Panc1 (cell line): ENCODE data around the gene NUAK2. TPM values are rescaled to one million over a fixed set of nuclear protein-coding genes. Genes with fewer than 3 reads are reported as not detected.

ENCODE experiments used
- ATAC-seq: fragments of 200-7000 bp; cut with Tn5 transposase; 2 replicates; pipeline ENCODE4 v1.9.1; 2020; ENCODE audit warnings: mild to moderate bottlenecking, moderate library complexity
- BruUV-seq: library from RNA; stranded (reverse); fragments of 400-500 nt; replicated peaks from 2 replicates; lab custom pipeline; 2021; lab: Mats Ljungman, UMichigan
- CTCF ChIA-PET: fragments of 300-600 bp; sonication (Branson Sonifier 250); formaldehyde crosslinking; loops from one replicate; lab custom pipeline; 2022; ENCODE audit warnings: antibody characterized with exemption; lab: Charles Lee
- POLR2A ChIA-PET: fragments of 300-600 bp; sonication (Branson Sonifier 250); formaldehyde crosslinking; loops from one replicate; lab custom pipeline; 2022; ENCODE audit warnings: antibody characterized with exemption; lab: Charles Lee
- DNase-seq: peaks from one replicate; pipeline ENCODE4 v3.0.0-alpha.2; 2010; ENCODE audit warnings: low read depth, low spot score
- H3K27ac ChIP-seq: 2 replicates; pipeline ENCODE4 v1.5.1; 2011; ENCODE audit warnings: mild to moderate bottlenecking, low read length, inconsistent platforms
- H3K27me3 ChIP-seq: fragments of 200-500 bp; sonication (Bioruptor generic); 2 replicates; pipeline ENCODE4 v1.6.0; 2014; ENCODE audit warnings: low read length, inconsistent platforms; ENCODE audit not compliant: control insufficient read depth, insufficient read depth
- H3K36me3 ChIP-seq: fragments of 200-500 bp; sonication (Bioruptor generic); 2 replicates; pipeline ENCODE4 v1.5.1; 2014; ENCODE audit warnings: inconsistent platforms, mild to moderate bottlenecking, low read length, moderate library complexity; ENCODE audit not compliant: control insufficient read depth, insufficient read depth
- H3K4me1 ChIP-seq: 2 replicates; pipeline ENCODE4 v1.5.1; 2011; ENCODE audit warnings: inconsistent platforms, mild to moderate bottlenecking, low read length, moderate library complexity; ENCODE audit not compliant: control insufficient read depth, insufficient read depth
- H3K4me3 ChIP-seq, 2 experiments: 2 replicates each; pipeline ENCODE4 v1.5.1; 2011 to 2012; ENCODE audit warnings: low read depth in 2 of 2, low read length in 2 of 2, mild to moderate bottlenecking in 2 of 2, inconsistent platforms in 1 of 2, moderate library complexity in 1 of 2
- H3K9me3 ChIP-seq: fragments of 200-500 bp; sonication (Bioruptor generic); 2 replicates; pipeline ENCODE4 v1.5.1; 2014; ENCODE audit warnings: low read depth, mild to moderate bottlenecking, inconsistent platforms, low read length, moderate library complexity; ENCODE audit not compliant: control insufficient read depth, insufficient read depth
- POLR2AphosphoS5 ChIP-seq: IDR thresholded peaks from 2 replicates; pipeline ENCODE4 v1.6.1; 2012; ENCODE audit warnings: mild to moderate bottlenecking, low read depth, low read length, moderate library complexity
- SIN3A ChIP-seq: IDR thresholded peaks from 2 replicates; pipeline ENCODE4 v1.6.1; 2012; ENCODE audit warnings: low read depth, mild to moderate bottlenecking, low read length, moderate library complexity, borderline replicate concordance; ENCODE audit not compliant: insufficient read depth
- TCF7L2 ChIP-seq: IDR thresholded peaks from 2 replicates; pipeline ENCODE4 v1.6.1; 2011; ENCODE audit warnings: mild to moderate bottlenecking, low read depth, low read length, inconsistent platforms
- in situ Hi-C: cut with HindIII; loops from 2 replicates; pipeline ENCODE4 v1.10.0; 2016; ENCODE audit warnings: low sequenced_read_pairs, low pct_unique_long_range_greater_than_20kb
- intact Hi-C: fragments of 100-400 bp; cut with micrococcal nuclease; formaldehyde crosslinking; loops from one replicate; pipeline ENCODE4 v1.10.0; 2022; ENCODE audit not compliant: unreplicated experiment
- total RNA-seq: library from RNA; stranded (reverse); gene quantifications from one replicate; pipeline ENCODE4 v1.2.1, GENCODE V29; 2021; ENCODE audit not compliant: unreplicated experiment
- TF ChIP-seq, protein P1 (sequence below): fragments of 450-650 bp; IDR thresholded peaks from 2 replicates; pipeline ENCODE4 v1.5.1; 2017; ENCODE audit warnings: mild to moderate bottlenecking
- TF ChIP-seq, protein P2 (sequence below), 2 experiments: IDR thresholded peaks; 2 replicates each; pipeline ENCODE4 v1.6.1; 2011 to 2012; ENCODE audit warnings: low read depth in 2 of 2, control low read depth in 1 of 2, low read length in 1 of 2, mild to moderate bottlenecking in 1 of 2, moderate library complexity in 1 of 2; ENCODE audit not compliant: insufficient read depth in 1 of 2

Gene NUAK2
- total RNA-seq, 1 experiment from 2014 or later = 17.4 TPM

GRCh38 chr1:205269711-205270110 lies 51.8 kb downstream of the NUAK2 start:
- POLR2A ChIA-PET = no interaction called here
- no peaks in the 10 kb centered on the region for H3K27me3 ChIP-seq
- no peak overlapping the region for H3K27ac ChIP-seq
- CTCF ChIA-PET = interaction anchor here (0.6 to 5.7 kb wide), 3 partner anchors 51 to 65 kb away, joined by 5 to 149 read pairs (median 7); no protein-coding TSS in a partner anchor
- in situ Hi-C loops (no loop called here), intact Hi-C loops (no loop called here)
- ATAC-seq = no peak
- H3K36me3 ChIP-seq = no peaks in the 10 kb centered on the region
- peaks cover 30% of the 10 kb centered on the region for H3K4me1 ChIP-seq
- H3K9me3 ChIP-seq = no peaks in the 10 kb centered on the region
- no peak for TF ChIP-seq POLR2AphosphoS5
- TF ChIP-seq TCF7L2 = no peak
- TF ChIP-seq, protein P1, sequence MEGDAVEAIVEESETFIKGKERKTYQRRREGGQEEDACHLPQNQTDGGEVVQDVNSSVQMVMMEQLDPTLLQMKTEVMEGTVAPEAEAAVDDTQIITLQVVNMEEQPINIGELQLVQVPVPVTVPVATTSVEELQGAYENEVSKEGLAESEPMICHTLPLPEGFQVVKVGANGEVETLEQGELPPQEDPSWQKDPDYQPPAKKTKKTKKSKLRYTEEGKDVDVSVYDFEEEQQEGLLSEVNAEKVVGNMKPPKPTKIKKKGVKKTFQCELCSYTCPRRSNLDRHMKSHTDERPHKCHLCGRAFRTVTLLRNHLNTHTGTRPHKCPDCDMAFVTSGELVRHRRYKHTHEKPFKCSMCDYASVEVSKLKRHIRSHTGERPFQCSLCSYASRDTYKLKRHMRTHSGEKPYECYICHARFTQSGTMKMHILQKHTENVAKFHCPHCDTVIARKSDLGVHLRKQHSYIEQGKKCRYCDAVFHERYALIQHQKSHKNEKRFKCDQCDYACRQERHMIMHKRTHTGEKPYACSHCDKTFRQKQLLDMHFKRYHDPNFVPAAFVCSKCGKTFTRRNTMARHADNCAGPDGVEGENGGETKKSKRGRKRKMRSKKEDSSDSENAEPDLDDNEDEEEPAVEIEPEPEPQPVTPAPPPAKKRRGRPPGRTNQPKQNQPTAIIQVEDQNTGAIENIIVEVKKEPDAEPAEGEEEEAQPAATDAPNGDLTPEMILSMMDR = no peak
- no peak for TF ChIP-seq SIN3A
- TF ChIP-seq, protein P2, sequence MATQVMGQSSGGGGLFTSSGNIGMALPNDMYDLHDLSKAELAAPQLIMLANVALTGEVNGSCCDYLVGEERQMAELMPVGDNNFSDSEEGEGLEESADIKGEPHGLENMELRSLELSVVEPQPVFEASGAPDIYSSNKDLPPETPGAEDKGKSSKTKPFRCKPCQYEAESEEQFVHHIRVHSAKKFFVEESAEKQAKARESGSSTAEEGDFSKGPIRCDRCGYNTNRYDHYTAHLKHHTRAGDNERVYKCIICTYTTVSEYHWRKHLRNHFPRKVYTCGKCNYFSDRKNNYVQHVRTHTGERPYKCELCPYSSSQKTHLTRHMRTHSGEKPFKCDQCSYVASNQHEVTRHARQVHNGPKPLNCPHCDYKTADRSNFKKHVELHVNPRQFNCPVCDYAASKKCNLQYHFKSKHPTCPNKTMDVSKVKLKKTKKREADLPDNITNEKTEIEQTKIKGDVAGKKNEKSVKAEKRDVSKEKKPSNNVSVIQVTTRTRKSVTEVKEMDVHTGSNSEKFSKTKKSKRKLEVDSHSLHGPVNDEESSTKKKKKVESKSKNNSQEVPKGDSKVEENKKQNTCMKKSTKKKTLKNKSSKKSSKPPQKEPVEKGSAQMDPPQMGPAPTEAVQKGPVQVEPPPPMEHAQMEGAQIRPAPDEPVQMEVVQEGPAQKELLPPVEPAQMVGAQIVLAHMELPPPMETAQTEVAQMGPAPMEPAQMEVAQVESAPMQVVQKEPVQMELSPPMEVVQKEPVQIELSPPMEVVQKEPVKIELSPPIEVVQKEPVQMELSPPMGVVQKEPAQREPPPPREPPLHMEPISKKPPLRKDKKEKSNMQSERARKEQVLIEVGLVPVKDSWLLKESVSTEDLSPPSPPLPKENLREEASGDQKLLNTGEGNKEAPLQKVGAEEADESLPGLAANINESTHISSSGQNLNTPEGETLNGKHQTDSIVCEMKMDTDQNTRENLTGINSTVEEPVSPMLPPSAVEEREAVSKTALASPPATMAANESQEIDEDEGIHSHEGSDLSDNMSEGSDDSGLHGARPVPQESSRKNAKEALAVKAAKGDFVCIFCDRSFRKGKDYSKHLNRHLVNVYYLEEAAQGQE (IDR thresholded peaks at IDR 0.05; ENCODE audit: insufficient read depth in 1 of 2, low read depth in 2 of 2, low read length in 1 of 2) = no peak
- no TSS peak for BruUV-seq
- no peak overlapping the region for H3K4me3 ChIP-seq
- DNase-seq = no peak

- intact Hi-C loops = no loop called here
Measured at GRCh38 chr1:205268846-205269680, 52.5 kb downstream of the NUAK2 start.

More at GRCh38 chr1:205268846-205269680, 52.5 kb downstream of the NUAK2 start:
- Histone ChIP-seq H3K4me3 (no peak overlapping the region), H3K9me3 (no peaks in the 10 kb centered on the region), H3K27me3 (no peaks in the 10 kb centered on the region), H3K27ac (no peak overlapping the region), H3K36me3 (no peaks in the 10 kb centered on the region), H3K4me1 (peaks cover 25% of the 10 kb centered on the region)
- no peak for DNase-seq
- no TSS peak for BruUV-seq
- ChIA-PET CTCF (interaction anchor here (0.6 to 5.7 kb wide), 2 partner anchors 52 to 56 kb away, joined by 5 to 149 read pairs; no protein-coding TSS in a partner anchor), POLR2A (no interaction called here)
- in situ Hi-C loops = no loop called here
- ATAC-seq = no peak
- TF ChIP-seq SIN3A = no peak
